Cardiac muscle cell (in vitro differentiated cells and primary cell): Measurements from ENCODE around the gene SLC25A34. TPM values are rescaled to one million over a fixed set of nuclear protein-coding genes. Genes with fewer than 3 reads are reported as not detected.

Source experiments
- DNase-seq, 2 donors: peaks; one replicate each; pipeline versions ENCODE4 v3.0.0 to v3.0.0-alpha.2; 2010 to 2017; ENCODE audit warnings: low read depth in 1 of 2, low spot score in 1 of 2
- H3K27ac ChIP-seq: fragments of 200-600 bp; sonication (generic); 2 replicates; pipeline ENCODE4 v1.5.1; 2016
- H3K27me3 ChIP-seq: fragments of 200-600 bp; sonication (generic); 2 replicates; pipeline ENCODE4 v1.6.0; 2016; ENCODE audit warnings: control low read depth
- H3K36me3 ChIP-seq: fragments of 200-600 bp; sonication (generic); 2 replicates; pipeline ENCODE4 v1.5.1; 2016; ENCODE audit warnings: control low read depth
- H3K4me1 ChIP-seq: fragments of 200-600 bp; sonication (generic); 2 replicates; pipeline ENCODE4 v1.8.1; 2017; ENCODE audit warnings: low read depth, mild to moderate bottlenecking, mixed run types
- H3K4me3 ChIP-seq: fragments of 200-600 bp; sonication (generic); 2 replicates; pipeline ENCODE4 v1.5.1; 2016; ENCODE audit warnings: mild to moderate bottlenecking
- H3K9me3 ChIP-seq: fragments of 200-600 bp; sonication (generic); 2 replicates; pipeline ENCODE4 v1.5.1; 2017; ENCODE audit warnings: low read depth, mild to moderate bottlenecking, control low read depth
- CTCF ChIP-seq: IDR thresholded peaks from 2 replicates; pipeline ENCODE4 v1.5.1; 2012; ENCODE audit warnings: low read depth, mild to moderate bottlenecking, low read length
- polyA plus RNA-seq: library from polyadenylated mRNA; unstranded; fragments of >200 nt; fragmentation: Nextera tagmentation; extraction: Ambion mirVana; gene quantifications from 2 replicates; pipeline ENCODE4 v1.2.1, GENCODE V29; 2016
- total RNA-seq: library from RNA; depleted of rRNA; stranded (reverse); fragments of >200 nt; gene quantifications from 2 replicates; pipeline ENCODE4 v1.2.3, GENCODE V29; 2016

The SLC25A34 gene
- total and polyA plus RNA-seq, 2 experiments from 2014 or later = 1.8 to 6.9 TPM

- DNase-seq = no peak
- no peak for TF ChIP-seq CTCF
- no peak overlapping the region for H3K4me3 ChIP-seq
- H3K27ac ChIP-seq = no peak overlapping the region
- no peaks in the 10 kb centered on the region for H3K9me3 ChIP-seq
- H3K36me3 ChIP-seq = peaks cover 56% of the 10 kb centered on the region
- H3K4me1 ChIP-seq = peaks cover 2% of the 10 kb centered on the region
- no peaks in the 10 kb centered on the region for H3K27me3 ChIP-seq
Measured at GRCh38 chr1:15767941-15768340, 31.9 kb downstream of the SLC25A34 start.

GRCh38 chr1:15768388-15768787 is 32.3 kb downstream of the SLC25A34 start:
- no peak for DNase-seq
- Histone ChIP-seq H3K36me3 (peaks cover 57% of the 10 kb centered on the region), H3K27me3 (no peaks in the 10 kb centered on the region), H3K9me3 (no peaks in the 10 kb centered on the region), H3K4me3 (no peak overlapping the region), H3K4me1 (no peaks in the 10 kb centered on the region), H3K27ac (no peak overlapping the region)
- no peak for TF ChIP-seq CTCF

- H3K4me1 ChIP-seq = no peaks in the 10 kb centered on the region
- no peak overlapping the region for H3K4me3 ChIP-seq
- H3K27me3 ChIP-seq = no peaks in the 10 kb centered on the region
- no peak overlapping the region for H3K27ac ChIP-seq
- no peaks in the 10 kb centered on the region for H3K9me3 ChIP-seq
- H3K36me3 ChIP-seq = peaks cover 54% of the 10 kb centered on the region
- TF ChIP-seq CTCF = no peak
- DNase-seq = no peak
Measured at GRCh38 chr1:15770313-15770962, 34.4 kb downstream of the SLC25A34 start.

- H3K36me3 ChIP-seq = peaks cover 55% of the 10 kb centered on the region
- peak overlapping the region; percentile 6 for H3K27ac ChIP-seq
- TF ChIP-seq CTCF = no peak
- DNase-seq = no peak
- no peaks in the 10 kb centered on the region for H3K9me3 ChIP-seq
- no peaks in the 10 kb centered on the region for H3K4me1 ChIP-seq
- H3K27me3 ChIP-seq = no peaks in the 10 kb centered on the region
- no peak overlapping the region for H3K4me3 ChIP-seq
Measured at GRCh38 chr1:15771836-15772515, 35.9 kb downstream of the SLC25A34 start.

GRCh38 chr1:15775706-15776105 is 39.6 kb downstream of the SLC25A34 start:
- peaks cover 54% of the 10 kb centered on the region for H3K36me3 ChIP-seq
- H3K9me3 ChIP-seq = no peaks in the 10 kb centered on the region
- no peak overlapping the region for H3K27ac ChIP-seq
- peak in 1 of 2 donors; percentile 51 for DNase-seq
- no peak for TF ChIP-seq CTCF
- H3K4me3 ChIP-seq = no peak overlapping the region
- no peaks in the 10 kb centered on the region for H3K4me1 ChIP-seq
- H3K27me3 ChIP-seq = no peaks in the 10 kb centered on the region
